ENCODE data around the gene ORAI1.

ORAI1 gene

DNA sequence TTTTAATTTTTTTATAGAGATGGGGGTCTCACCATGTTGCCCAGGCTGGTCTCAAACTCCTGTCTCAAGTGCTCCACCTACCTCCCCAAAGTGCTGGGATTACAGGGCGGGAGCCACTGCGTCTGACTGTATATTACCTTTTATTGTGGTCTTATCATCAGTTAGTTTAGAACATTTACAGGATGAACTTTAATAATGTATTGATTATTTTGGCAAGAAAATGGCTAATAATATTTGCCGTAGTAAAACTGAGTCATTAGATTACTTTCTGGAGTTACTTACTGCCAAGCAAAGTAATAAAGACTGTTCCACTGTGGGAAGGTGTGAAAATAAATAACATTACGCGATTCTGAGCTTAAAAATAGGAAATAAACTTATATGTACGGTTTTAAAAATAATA is 23.6 kb upstream of the ORAI1 start:
- no peak for DNase-seq
- in situ Hi-C loops (cut with HindIII; ENCODE audit: low pct_ligation_motif_present, low sequenced_read_pairs): no loop called here
- Histone ChIP-seq H3K27me3 (replicated peaks) (no peaks in the 10 kb centered on the region), H3K27ac (no peak overlapping the region), H3K4me3 (ENCODE audit: low read depth, low read length) (no peak overlapping the region), H3K36me3 (replicated peaks) (no peaks in the 10 kb centered on the region)
- TF ChIP-seq, protein P1, sequence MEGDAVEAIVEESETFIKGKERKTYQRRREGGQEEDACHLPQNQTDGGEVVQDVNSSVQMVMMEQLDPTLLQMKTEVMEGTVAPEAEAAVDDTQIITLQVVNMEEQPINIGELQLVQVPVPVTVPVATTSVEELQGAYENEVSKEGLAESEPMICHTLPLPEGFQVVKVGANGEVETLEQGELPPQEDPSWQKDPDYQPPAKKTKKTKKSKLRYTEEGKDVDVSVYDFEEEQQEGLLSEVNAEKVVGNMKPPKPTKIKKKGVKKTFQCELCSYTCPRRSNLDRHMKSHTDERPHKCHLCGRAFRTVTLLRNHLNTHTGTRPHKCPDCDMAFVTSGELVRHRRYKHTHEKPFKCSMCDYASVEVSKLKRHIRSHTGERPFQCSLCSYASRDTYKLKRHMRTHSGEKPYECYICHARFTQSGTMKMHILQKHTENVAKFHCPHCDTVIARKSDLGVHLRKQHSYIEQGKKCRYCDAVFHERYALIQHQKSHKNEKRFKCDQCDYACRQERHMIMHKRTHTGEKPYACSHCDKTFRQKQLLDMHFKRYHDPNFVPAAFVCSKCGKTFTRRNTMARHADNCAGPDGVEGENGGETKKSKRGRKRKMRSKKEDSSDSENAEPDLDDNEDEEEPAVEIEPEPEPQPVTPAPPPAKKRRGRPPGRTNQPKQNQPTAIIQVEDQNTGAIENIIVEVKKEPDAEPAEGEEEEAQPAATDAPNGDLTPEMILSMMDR (IDR thresholded peaks at IDR 0.05; ENCODE audit: low read depth, low read length, missing control alignments): no peak

DNA sequence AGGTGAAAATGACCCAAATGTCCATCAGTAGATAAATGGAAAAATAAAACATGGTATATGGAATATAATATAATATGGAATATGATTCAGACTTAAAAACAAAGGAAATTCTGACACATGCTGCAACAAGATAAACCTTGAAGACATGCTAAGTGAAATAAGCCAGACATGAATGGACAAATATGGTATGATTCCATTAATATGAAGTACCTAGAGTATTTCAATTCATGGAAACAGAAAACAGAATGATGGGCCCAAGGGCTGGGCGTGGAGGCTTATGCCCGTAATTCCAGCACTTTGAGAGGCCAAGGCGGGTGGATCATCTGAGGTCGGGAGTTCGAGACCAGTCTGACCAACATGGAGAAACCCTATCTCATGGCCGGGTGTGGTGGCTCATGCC is 22.7 kb upstream of the ORAI1 start:
- Histone ChIP-seq H3K27ac (no peak overlapping the region), H3K27me3 (replicated peaks) (no peaks in the 10 kb centered on the region), H3K4me3 (ENCODE audit: low read depth, low read length) (no peak overlapping the region), H3K36me3 (replicated peaks) (no peaks in the 10 kb centered on the region)
- TF ChIP-seq, protein P1 (IDR thresholded peaks at IDR 0.05; ENCODE audit: low read depth, low read length, missing control alignments): no peak
- no peak for DNase-seq
- in situ Hi-C loops (cut with HindIII; ENCODE audit: low pct_ligation_motif_present, low sequenced_read_pairs): no loop called here

DNA sequence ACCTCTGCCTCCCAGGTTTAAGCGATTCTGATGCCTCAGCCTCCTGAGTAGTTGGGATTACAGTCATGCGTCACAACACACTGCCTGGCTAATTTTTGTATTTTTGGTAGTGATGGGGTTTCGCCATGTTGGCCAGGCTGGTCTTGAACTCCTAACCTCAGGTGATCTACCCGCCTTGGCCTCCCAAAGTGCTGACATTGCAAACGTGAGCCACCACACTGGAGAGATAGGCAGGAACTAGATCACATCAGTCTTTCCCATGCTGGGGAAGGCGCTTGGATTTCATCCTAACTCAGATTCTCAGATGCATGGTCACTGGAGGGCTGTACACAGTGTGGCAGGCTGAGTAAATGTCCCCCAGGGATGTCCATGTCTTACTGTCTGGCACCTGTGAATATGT is 18.0 kb upstream of the ORAI1 start:
- Histone ChIP-seq H3K27ac (no peak overlapping the region), H3K4me3 (ENCODE audit: low read depth, low read length) (no peak overlapping the region), H3K27me3 (replicated peaks) (no peaks in the 10 kb centered on the region), H3K36me3 (replicated peaks) (no peaks in the 10 kb centered on the region)
- DNase-seq: no peak
- in situ Hi-C loops (cut with HindIII; ENCODE audit: low pct_ligation_motif_present, low sequenced_read_pairs): no loop called here
- TF ChIP-seq, protein P1 (IDR thresholded peaks at IDR 0.05; ENCODE audit: low read depth, low read length, missing control alignments): no peak

DNA sequence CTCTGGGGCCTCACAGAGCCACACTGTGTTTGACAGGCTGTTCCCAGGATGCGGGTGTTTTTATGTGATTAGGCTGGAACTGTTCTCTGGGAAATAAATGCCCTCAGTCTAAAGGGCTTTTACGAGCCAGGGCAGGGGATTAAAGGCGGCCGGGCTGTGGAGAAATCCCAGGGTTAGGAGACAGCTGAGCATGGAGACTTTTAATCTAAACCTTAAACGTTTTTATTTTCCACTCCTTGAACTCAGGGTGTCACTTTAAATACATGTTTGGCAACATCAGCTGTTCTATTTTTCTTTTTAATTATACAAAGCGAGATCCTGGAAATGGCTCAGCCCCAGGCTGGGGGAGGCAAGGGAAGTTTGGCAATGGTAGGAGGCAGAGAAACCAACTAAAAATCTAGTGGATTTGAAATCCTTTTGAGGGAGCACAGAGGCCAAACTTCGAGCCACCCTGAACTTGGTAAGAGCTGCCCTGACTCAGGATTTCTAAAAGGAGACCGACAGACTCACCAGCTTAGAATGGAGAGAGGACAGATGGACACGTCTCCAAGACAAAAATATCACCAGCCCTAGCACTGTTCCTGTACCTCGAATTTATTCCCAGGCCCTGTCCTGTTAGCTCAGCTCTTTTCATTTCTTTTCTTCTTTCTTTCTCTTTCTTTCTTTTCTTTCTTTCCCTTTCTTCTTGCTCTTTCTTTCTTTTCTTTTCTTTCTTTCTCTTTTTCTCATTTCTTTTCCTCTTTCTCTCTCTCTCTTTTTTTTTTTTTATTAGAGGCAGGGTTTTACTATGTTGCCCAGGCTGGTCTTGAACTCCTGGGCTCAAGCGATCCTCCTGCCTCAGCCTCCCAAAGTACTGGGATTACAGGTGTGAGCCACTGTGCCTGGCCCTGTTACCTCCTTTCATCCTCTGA is 15.8 kb upstream of the ORAI1 start:
- in situ Hi-C loops (cut with HindIII; ENCODE audit: low pct_ligation_motif_present, low sequenced_read_pairs): no loop called here

DNA sequence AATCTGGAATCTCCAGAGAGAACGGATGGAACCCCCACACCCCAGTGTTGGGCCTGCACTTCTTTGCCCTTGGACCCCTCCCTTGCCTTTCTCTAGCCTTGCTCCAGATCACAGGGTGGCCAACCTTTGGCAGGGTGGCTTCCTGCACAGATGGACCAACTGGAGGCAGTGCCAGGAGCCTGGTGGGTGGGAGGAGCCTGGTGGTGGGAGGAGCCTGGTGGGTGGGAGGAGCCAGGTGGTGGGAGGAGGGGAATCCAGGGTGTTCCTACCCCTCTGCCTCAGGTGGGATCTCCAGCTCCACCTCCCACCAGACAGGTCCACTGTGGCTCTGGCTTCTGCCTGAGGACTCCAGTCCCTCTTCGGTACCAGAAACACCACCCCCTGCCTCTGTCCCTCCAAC is 15.0 kb upstream of the ORAI1 start:
- H3K27ac ChIP-seq: no peak overlapping the region
- in situ Hi-C loops (cut with HindIII; ENCODE audit: low pct_ligation_motif_present, low sequenced_read_pairs): no loop called here
- TF ChIP-seq, protein P1 (IDR thresholded peaks at IDR 0.05; ENCODE audit: low read depth, low read length, missing control alignments): no peak
- DNase-seq: no peak
- H3K4me3 ChIP-seq (ENCODE audit: low read depth, low read length): no peak overlapping the region
- no peaks in the 10 kb centered on the region for H3K36me3 ChIP-seq (replicated peaks)
- H3K27me3 ChIP-seq (replicated peaks): no peaks in the 10 kb centered on the region

More for the DNA sequence above, 15.8 kb upstream of the ORAI1 start:
- Histone ChIP-seq H3K27ac (no peak overlapping the region), H3K27me3 (replicated peaks) (no peaks in the 10 kb centered on the region), H3K4me3 (ENCODE audit: low read depth, low read length) (no peak overlapping the region), H3K36me3 (replicated peaks) (no peaks in the 10 kb centered on the region)
- TF ChIP-seq, protein P1 (IDR thresholded peaks at IDR 0.05; ENCODE audit: low read depth, low read length, missing control alignments): no peak
- no peak for DNase-seq
